ENCODE data around the gene TM2D3.

GRCh38 chr15:101692801-101693598 lies 40.8 kb upstream of the TM2D3 start:
- TF ChIP-seq POLR2A (IDR thresholded peaks at IDR 0.05; ENCODE audit: low read length): no peak
- TF ChIP-seq GATA1 (IDR thresholded peaks at IDR 0.05; ENCODE audit: low read depth, low read length): no peak

Data from erythroblast (primary cell).